GM12801 (cell line): ENCODE measurements around the gene ZDHHC7.

ENCODE experiments used
- TF ChIP-seq, protein P1 (sequence below): IDR thresholded peaks from one replicate; pipeline ENCODE4 v1.5.1; 2011; ENCODE audit warnings: control low read depth; ENCODE audit not compliant: insufficient read length; ENCODE audit errors: extremely low read depth

Gene ZDHHC7

DNA sequence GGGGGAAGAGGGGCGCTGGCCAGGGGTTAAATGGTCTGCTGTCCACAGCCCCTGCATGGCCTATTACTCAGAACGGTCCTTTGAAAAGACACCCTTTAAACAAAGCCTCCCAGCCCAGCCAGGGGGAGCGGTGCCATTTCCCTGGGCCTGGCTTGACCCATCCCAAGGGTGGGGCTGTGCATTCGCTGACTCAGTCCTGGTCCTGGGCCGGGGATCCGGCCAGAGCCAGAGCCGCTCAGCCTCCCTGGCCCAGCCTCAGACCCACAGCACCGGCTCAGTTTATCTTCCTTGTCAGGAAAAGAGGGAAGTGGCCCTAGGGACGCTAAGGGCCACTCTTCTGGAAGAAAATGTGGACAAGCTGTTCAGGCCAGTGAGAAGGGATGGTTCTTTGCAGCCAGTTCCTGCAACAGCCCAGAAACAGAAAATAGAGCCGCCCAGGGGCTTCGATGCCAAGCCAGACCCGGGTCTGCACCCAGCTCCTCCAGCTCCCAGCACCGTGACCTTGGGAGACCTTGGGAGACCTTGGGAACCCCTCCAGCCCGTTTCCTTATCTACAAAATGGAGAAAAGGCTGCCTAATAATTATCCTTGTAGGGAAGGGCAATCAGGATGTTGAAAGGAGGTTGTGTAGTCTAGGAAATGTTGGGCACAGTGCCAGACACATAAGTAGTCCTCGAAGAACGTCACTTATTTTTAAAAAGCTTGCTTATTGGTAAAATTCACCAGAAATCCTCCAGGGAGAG, 82.5 kb downstream of the ZDHHC7 start:
- TF ChIP-seq, protein P1, sequence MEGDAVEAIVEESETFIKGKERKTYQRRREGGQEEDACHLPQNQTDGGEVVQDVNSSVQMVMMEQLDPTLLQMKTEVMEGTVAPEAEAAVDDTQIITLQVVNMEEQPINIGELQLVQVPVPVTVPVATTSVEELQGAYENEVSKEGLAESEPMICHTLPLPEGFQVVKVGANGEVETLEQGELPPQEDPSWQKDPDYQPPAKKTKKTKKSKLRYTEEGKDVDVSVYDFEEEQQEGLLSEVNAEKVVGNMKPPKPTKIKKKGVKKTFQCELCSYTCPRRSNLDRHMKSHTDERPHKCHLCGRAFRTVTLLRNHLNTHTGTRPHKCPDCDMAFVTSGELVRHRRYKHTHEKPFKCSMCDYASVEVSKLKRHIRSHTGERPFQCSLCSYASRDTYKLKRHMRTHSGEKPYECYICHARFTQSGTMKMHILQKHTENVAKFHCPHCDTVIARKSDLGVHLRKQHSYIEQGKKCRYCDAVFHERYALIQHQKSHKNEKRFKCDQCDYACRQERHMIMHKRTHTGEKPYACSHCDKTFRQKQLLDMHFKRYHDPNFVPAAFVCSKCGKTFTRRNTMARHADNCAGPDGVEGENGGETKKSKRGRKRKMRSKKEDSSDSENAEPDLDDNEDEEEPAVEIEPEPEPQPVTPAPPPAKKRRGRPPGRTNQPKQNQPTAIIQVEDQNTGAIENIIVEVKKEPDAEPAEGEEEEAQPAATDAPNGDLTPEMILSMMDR = no peak

DNA sequence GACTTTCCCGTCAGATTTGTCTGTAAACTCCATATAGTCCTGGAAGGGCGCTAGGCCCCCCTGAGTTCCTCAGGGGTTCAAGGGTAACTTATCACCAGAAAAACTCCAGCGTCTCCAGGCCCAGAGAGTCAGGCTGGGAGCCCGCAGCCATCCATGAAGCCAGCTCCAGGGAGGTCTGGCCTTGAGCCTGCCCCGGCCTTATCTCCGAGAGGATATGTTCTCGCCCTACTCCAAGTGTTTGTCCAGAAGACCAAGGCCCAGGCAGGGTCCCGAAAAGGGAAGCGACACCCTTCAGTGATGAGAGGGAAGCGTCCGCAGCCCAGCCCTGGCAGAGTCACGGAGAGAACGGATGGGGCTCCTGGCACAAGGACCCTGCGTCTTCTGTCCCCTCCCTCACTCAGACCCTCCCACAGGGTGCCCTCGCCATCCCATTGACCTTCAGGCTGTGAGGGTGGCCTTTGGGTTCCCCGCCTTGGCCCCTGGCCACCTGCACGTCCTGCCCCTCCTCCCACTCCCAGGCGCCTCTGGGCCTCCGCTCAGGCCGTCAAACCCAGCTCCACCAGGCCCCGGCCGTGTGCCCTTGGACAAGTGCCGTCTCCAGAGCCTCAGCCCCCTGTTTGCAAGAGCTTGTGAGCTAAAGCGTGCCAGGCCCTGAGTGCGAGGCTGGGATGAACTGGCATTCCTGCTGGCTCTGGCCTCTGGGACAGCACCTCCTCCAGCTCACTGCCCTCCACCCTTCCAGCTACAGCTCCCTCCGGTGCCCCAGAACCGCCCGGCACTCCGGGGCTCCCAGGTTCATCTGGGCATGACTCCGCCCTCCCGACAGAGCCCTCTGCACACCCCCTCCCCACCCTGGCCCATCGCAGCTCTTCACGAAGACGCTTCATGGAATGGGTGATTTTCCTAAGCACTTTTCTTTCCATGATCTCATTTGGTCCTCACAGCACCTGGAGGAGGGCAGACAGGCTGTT, 83.4 kb downstream of the ZDHHC7 start:
- TF ChIP-seq, protein P1 = no peak

DNA sequence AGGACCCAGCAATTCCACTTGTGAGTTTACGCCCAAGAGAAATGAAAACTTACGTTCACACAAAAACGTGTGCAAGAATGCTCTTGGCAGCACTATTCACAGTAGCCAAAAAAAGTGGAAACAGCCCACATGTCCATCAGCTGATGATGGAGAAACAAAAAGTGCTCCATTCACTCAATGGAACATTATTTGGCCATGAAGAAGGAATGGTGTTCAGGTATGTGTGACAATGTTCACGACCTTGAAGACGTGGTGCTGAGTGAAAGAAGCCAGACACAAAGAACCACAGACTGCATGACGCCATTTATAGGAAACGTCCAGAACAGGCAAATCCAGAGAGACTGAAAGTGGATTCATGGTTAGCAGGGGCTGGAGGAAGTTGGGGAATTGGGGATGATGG, 84.9 kb downstream of the ZDHHC7 start:
- TF ChIP-seq, protein P1 = no peak

DNA sequence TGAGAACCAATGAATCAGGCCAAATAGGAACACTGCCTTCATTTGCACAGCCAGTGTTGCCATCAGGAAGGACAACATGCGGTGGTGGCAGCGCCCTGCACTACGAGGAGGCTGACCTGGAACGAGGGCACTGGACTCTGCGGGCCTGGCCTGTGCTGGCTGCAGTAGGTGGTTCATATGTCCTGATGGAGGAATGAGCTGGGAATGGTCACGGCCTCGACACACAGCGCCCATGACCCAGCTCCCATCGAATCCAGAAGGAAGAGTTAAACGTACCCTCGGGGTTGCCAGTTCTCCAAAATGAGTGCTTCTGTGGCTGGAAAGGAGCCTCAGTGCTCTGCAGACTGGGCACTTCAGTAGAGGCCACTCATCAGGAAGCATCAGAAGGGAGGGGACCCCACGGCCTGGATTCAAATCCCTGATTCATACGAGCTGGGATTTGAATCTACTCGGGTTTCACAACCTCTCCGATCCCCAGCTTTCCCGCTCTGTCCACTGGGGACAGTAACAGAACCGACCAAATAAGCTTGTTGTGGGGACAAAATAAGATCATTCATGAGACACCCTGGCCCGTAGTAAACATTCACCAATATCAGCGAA, 85.5 kb downstream of the ZDHHC7 start:
- TF ChIP-seq, protein P1 = no peak

DNA sequence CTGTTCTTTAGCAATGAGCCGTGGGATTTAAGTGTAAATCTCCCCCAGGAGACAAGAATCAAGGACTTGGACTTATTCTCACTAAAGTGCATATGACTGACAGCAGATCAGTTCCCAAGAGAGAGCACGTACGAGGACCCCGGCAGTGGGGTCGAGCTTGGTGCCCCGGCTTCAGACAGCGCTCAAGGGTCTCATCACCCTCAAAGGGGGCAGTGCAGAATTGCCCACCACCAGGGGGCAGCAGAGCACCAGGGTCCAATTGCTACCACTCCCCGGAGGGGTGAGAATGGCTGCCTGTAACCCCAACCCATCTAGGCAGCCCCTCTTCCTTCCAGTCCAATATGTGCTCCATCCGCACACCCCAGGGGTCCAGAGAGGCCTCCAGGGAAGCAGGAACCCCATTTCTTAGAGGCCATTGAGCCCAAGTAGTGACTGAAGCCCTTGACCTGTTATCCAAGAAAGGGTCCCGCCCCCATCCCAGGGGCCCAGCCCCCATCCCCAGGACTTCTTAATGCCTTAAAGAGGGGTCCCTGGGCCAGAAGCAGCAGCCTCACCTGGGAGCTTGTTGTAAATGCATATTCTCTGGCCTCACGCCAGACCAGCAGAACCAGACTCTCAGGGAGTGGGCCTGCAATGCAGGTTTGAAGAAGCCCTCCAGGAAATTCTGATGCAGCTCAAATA, 86.1 kb downstream of the ZDHHC7 start:
- TF ChIP-seq, protein P1 = no peak

DNA sequence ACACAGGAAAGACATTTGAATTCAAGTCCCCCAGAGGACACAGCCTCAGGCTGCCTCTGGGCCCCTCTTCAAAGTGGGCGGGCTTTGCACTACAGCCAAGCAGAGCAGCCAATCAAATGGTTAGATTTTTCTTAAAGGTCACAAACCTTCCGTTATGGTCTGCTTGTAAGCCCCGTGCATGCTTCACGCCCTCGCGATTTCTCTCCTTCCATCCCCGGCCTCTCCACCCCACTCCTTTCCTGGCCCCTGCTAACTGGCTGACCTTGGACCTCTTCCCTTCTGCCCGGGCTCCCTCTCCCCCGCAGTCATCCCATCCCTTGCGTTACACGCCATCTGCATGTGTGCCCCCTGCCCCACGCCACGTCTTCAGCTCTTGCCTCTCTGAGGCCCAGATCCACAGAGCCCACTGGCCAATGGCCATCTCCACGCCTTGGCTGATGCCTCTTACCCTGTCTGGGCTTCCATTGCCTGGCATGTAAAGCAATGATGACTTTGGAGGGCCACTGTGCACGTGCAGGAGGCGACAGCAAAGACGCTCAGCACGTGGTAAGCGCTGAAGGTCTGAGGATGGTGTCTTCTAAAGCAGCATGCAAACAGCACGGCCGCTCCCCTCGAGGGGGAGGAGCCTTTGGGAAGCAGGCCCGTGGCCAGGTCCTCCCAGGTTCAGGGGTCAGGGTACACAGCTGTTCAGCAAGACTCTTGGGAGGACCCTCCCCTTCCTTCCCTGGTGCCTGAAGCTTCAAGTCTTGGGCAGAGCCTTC, 86.8 kb downstream of the ZDHHC7 start:
- TF ChIP-seq, protein P1 = no peak
